Cardiac fibroblast (primary cell): ENCODE data around the gene GPC6.

ENCODE experiments used
- DNase-seq, 2 donors: peaks; one replicate each; pipeline versions ENCODE4 v3.0.0 to v3.0.0-alpha.2; 2010; ENCODE audit warnings: low read depth in 2 of 2
- H3K4me3 ChIP-seq, 2 donors: replicated peaks in 1 of 2; 1 replicate in 1 of 2; 2 replicates in 1 of 2; pipeline ENCODE4 v1.5.1; 2011; ENCODE audit warnings: low read depth in 2 of 2, low read length in 2 of 2, mild to moderate bottlenecking in 2 of 2, moderate library complexity in 1 of 2
- TF ChIP-seq, protein P1 (sequence below): IDR thresholded peaks from one replicate; pipeline ENCODE4 v1.5.1; 2011; ENCODE audit warnings: low read depth, mild to moderate bottlenecking, low read length, inconsistent platforms

GPC6 gene

DNA sequence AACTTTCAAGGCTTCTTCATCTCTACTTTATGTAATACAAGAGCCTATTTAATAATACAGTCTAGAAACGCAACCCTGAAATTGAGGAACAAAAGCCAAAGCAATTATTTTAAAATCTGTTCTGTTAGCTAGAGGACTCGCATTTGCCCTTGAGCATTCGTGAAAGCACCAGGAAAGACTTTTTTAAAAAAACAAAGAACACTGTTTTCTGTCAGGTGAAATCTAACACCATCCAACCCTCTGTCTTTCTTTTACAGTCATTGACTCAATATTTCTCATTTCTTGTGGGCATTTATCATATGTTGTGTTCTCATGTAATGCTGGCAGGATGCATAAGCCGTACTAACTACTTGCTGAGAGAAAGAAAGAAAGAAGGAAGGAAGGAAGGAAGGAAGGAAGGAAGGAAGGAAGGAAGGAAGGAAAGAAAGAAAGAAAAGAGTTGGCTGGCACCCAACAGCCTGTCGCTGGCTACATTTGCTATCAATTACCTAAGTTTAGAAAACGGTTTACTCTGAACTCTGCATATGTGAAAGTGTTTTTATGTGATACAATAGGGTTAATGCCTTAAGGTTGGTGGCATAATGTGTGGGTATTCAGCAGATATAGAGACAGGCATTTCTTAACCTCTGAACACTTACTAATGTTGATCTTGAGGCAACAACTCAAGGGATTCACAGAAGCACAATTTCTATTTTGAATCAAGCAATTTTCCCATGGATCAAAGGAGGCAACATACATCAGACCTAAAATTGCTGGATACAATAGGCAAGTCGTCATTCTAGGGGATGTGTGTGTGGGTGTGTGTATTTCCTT lies 807.4 kb downstream of the GPC6 start:
- TF ChIP-seq, protein P1, sequence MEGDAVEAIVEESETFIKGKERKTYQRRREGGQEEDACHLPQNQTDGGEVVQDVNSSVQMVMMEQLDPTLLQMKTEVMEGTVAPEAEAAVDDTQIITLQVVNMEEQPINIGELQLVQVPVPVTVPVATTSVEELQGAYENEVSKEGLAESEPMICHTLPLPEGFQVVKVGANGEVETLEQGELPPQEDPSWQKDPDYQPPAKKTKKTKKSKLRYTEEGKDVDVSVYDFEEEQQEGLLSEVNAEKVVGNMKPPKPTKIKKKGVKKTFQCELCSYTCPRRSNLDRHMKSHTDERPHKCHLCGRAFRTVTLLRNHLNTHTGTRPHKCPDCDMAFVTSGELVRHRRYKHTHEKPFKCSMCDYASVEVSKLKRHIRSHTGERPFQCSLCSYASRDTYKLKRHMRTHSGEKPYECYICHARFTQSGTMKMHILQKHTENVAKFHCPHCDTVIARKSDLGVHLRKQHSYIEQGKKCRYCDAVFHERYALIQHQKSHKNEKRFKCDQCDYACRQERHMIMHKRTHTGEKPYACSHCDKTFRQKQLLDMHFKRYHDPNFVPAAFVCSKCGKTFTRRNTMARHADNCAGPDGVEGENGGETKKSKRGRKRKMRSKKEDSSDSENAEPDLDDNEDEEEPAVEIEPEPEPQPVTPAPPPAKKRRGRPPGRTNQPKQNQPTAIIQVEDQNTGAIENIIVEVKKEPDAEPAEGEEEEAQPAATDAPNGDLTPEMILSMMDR: no peak

GRCh38 chr13:94050039-94050438 lies 823.4 kb downstream of the GPC6 start:
- TF ChIP-seq, protein P1: no peak
- no peak overlapping the region for H3K4me3 ChIP-seq
- no peak for DNase-seq

More for the DNA sequence above, 807.4 kb downstream of the GPC6 start:
- H3K4me3 ChIP-seq: no peak overlapping the region
- DNase-seq: no peak

DNA sequence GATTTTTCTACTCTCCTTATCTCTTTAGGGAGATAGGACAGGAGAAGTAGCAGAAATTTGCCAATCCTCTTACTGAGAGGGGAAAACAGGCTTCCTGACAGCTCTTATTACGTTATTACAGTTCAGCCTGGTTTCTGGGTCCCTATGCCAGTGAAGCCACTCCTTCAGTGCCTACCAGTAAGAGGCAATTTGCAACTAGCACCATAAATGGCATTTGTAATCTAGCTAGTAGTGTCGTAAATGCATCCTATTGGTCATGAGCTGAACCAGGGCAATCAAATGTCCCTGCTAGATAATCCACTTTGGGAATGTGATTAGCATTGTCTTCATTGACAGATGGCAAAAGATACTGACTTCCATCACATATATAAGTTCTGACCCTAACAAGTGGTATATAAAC lies 824.1 kb downstream of the GPC6 start:
- TF ChIP-seq, protein P1: no peak
- no peak for DNase-seq
- H3K4me3 ChIP-seq: no peak overlapping the region

DNA sequence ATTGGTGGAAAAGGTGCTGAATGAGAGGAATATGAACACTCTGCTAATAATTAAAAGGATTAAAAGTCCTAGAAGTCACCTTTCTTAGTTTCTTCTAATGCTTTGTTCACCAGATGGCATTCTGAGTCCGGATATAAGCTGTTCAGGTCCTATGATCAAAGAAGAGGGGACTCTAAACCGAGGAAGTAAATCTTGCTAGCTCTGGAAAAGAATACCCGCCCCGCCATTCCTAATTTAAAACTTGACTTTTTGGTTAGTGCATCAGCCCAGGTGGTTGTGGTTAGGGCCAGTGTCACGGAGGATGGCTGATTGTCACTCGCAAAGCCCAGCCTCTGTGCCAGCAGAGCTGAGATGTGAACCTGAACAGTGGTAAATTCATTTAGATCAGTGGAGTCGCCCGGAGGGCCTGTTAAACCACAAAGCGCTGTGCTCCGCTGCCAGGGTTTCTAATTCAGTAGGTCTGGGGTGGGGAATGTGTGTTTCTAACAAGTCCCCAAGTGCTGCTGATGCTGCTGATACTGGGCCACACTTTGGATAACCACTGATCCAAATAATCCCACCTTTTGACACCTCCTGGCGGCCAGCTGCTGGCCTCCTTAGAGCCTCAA lies 827.5 kb downstream of the GPC6 start:
- TF ChIP-seq, protein P1: no peak
- DNase-seq: no peak
- no peak overlapping the region for H3K4me3 ChIP-seq

DNA sequence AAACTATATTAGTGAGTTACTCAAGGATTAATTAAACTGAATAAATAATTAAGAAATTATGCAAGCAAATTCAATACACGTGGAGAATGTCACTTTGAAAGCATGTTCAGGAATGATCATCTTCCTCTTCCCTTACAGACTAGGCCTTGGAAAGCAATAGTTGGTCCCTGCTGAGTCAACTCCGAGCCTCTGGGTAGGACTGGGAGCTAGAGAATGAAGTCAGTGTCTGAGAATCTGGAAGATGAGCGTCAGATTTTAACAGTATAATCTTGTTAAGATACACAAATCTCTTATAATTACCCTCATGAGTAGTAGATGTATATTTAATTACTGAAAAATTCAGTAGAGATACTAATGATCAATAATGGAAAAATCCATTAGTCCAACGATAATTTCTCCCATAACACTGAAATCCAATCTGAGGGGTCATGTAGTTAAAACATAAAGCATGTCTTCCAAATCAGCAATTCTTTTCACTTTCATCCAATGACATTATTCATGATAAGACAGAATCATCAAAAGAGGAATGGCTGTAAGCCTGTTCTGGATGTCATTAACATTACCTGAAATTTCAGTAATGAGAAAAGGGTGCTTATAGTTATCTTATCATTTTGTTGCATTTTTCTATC lies 829.9 kb downstream of the GPC6 start:
- H3K4me3 ChIP-seq: no peak overlapping the region
- TF ChIP-seq, protein P1: no peak
- DNase-seq: no peak

- H3K4me3 ChIP-seq: no peak overlapping the region
- peak in 1 of 2 donors; percentile 7 for DNase-seq
- TF ChIP-seq, protein P1: no peak
These were observed 831.1 kb downstream of the GPC6 start for GRCh38 chr13:94057618-94058186.
